Measurements from ENCODE around the gene BCDIN3D.
"Not testable (repeated sequence)": the region's sequence is repeated elsewhere in the genome, so short reads cannot be mapped to it uniquely, and the experiment has no call there.

Gene BCDIN3D

DNA sequence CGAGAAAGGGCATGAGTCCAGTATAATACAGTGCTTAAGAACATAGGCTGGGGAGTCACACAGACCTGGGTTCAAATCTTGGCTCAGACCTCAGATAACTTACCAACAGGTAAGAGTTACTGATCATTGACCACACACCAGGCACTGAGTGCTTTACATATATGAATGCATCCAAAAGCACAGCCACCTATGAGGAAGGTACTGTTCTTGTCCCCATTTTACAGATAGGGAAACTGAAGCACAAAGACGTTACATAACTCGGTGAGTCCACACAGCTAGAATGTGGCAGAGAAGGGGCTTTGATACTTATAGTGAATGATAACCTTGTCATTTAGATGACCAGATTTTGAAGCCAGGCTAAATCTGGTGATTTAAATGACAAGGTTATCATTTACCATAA is 33.2 kb upstream of the BCDIN3D start:
- Histone ChIP-seq H3K9ac (no peak overlapping the region), H3K9me3 (no peaks in the 10 kb centered on the region)

DNA sequence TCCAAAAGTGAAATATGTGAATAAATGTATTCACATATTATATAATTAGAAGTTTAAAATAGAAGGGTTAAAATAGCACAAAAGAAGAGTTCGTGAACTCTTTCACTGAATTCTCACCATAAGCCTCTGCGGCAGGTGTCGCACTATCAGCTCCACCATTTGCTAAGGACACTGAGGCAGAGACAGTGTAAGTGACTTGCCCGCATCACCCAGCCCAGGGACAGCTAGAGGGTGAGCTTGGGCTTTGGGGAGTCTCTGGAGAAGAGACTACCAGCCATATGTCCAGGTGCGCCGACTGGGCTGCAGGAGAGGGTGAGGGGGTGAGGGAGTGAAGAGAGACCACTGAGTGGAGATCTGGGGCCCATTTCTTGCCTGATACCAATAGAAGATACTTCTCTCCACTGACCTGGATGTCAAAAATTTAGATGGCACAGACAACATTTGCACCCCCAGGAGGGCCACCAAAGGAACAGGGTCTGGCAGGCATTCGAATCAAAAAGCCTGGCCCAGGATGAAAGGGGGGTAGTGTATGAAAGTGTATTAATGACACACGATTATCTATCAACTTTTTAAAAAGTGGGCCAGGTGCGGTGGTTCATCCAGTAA is 32.3 kb upstream of the BCDIN3D start:
- H3K4me1 ChIP-seq = no peaks in the 10 kb centered on the region
- no peak overlapping the region for H3K9ac ChIP-seq
- no peak overlapping the region for H3K4me3 ChIP-seq
- H4K20me1 ChIP-seq = no peaks in the 10 kb centered on the region
- H3K4me2 ChIP-seq = no peak overlapping the region
- H3K9me3 ChIP-seq = no peaks in the 10 kb centered on the region
- no peak for TF ChIP-seq Cebpa-rat (IDR thresholded peaks at IDR 0.05)
- no peak overlapping the region for H3K27ac ChIP-seq
- H3K27me3 ChIP-seq = no peaks in the 10 kb centered on the region
- H3K36me3 ChIP-seq = no peaks in the 10 kb centered on the region

More for the DNA sequence above, 33.2 kb upstream of the BCDIN3D start:
- Histone ChIP-seq H3K4me1 (no peaks in the 10 kb centered on the region), H3K4me2 (no peak overlapping the region), H4K20me1 (no peaks in the 10 kb centered on the region), H3K4me3 (no peak overlapping the region), H3K27ac (no peak overlapping the region), H3K27me3 (no peaks in the 10 kb centered on the region), H3K36me3 (no peaks in the 10 kb centered on the region)
- TF ChIP-seq Cebpa-rat (IDR thresholded peaks at IDR 0.05) = no peak

DNA sequence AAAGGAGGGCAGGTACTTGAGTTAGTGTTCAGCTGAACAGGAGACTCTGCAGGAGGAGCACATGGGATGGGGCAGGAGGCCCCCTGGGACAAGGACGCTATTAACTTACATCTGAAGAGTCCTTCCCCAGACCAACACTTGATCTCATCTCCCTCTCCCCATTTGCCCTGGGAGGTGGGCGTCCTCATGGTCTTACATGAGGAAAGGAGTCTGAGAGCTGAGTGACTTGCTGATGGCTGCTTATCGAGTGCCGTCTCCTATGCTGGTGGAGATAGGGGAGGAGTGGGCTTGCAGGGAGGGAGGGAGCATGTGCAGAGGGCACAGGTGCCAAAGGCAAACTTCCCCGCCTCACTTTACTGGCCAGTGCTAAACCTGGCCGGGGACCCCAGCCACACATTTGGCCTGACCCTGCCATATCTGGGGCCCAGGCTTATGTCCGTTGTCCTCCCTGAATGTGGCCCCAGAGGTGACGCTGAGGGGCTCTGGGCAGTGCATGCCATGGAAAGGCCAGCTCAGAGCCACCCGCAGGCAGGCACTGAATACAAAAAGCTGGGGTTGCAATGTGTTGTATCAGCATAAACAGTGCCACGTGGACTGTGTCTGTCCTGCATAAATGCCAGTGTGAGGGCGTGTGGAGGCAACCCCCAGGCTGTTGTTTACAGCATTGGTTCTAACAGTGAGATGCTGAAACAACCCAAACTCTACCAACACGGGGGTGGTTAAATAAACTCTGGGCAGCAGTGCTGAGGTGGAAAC is 31.4 kb upstream of the BCDIN3D start:
- Histone ChIP-seq H3K4me2 (no peak overlapping the region), H3K27me3 (no peaks in the 10 kb centered on the region), H3K9me3 (no peaks in the 10 kb centered on the region), H4K20me1 (no peaks in the 10 kb centered on the region), H3K4me3 (no peak overlapping the region), H3K27ac (no peak overlapping the region), H3K36me3 (no peaks in the 10 kb centered on the region), H3K4me1 (peaks cover 5% of the 10 kb centered on the region; the same call in 1 of the 2 replicates), H3K9ac (no peak overlapping the region)
- TF ChIP-seq Cebpa-rat (IDR thresholded peaks at IDR 0.05) = no peak

DNA sequence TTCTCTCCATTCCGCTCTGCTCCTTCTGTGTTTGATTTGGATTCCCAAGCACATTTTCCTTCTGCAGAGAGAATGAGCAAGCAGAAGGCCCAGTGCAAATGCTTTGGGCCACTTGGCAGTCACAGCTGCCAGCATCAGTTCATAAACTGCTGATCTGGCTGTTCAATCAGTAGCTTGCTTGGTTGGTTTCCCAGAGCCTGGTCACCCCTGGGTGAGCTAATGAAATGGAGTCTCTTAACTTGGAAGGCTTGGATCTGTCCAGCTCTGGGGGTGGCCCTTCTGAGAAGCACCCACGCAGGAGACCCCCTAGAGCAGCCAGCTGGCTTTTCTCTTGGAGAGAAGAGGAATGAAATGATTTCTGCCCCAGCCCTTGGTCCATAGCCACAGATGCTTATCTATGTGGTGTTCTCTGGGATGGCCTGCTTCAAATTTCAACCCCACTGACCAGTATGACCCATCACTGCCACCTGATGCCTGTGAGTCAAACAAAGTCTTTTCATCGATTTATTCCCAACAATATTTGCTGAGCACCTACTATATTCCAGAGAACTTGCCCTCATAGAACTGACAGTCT is 30.5 kb upstream of the BCDIN3D start:
- Histone ChIP-seq H3K4me3 (no peak overlapping the region), H4K20me1 (no peaks in the 10 kb centered on the region), H3K27ac (no peak overlapping the region), H3K4me1 (peaks cover 10% of the 10 kb centered on the region; the same call in 1 of the 2 replicates), H3K36me3 (no peaks in the 10 kb centered on the region), H3K27me3 (no peaks in the 10 kb centered on the region), H3K9ac (no peak overlapping the region), H3K9me3 (no peaks in the 10 kb centered on the region), H3K4me2 (no peak overlapping the region)
- TF ChIP-seq Cebpa-rat (IDR thresholded peaks at IDR 0.05) = no peak

DNA sequence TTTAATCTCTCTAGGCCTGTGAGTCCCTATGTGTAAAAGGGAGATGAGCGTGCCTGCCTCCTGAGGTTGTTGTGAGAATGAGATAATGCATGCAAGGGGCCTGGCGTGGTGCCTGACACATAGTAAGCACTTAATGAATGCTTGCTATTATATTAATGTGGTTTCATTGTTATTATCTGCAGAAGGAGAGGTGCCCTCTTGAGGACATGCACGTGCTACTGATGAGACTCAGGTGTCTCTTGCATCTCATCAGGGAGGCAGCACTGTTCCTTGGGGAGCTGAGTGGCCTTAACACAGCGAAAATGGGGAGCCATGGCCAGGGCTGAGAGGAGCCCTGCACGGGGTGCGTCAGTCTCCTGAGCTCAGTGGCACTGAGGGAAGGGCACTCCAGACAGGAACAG is 29.9 kb upstream of the BCDIN3D start:
- Histone ChIP-seq H3K27ac (no peak overlapping the region), H4K20me1 (no peaks in the 10 kb centered on the region), H3K4me3 (no peak overlapping the region), H3K9ac (no peak overlapping the region), H3K9me3 (no peaks in the 10 kb centered on the region), H3K4me1 (peaks cover 10% of the 10 kb centered on the region; the same call in 1 of the 2 replicates), H3K4me2 (no peak overlapping the region), H3K27me3 (no peaks in the 10 kb centered on the region), H3K36me3 (no peaks in the 10 kb centered on the region)
- no peak for TF ChIP-seq Cebpa-rat (IDR thresholded peaks at IDR 0.05)

DNA sequence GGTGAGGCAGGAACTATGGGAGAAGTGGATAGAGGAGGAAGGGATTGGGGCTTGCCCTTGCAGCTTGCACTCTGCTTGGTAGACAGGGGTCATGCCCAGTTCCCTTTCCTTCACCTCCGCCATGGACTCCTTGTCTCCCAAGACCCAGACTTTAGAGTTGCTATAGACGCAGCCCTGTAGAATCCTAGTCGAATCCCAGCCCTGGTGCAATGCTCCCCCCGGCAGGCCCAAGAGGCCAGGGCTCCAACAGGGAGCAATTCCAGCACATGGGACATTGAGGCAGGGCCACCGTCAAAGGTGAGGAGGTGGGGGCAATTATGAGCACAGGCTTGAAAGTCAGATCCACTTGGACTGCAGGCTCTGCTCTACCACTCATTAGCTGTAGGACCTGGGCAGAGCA is 29.5 kb upstream of the BCDIN3D start:
- Histone ChIP-seq H3K27ac (no peak overlapping the region), H3K9ac (no peak overlapping the region)

DNA sequence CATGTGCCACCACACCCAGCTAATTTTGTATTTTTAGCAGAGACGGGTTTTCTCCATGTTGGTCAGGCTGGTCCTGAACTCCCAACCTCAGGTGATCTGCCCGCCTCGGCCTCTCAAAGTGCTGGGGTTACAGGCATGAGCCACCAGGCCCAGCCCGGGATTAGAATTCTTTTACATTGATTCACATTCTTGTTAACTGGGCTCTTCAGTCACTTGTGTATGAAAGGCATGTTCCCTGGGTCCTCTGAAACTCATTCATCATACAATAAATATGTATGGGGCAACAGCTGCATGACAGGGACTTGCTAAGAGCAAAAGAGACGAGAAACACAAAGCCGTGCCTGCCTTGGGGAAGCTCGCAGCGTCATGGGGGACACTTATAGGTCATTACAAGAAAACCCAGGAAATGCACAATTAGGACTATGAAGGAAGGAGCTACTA is 28.9 kb upstream of the BCDIN3D start:
- not testable (repeated sequence) for H3K4me3 ChIP-seq, H3K27me3 ChIP-seq, H3K27ac ChIP-seq, H4K20me1 ChIP-seq, H3K36me3 ChIP-seq, H3K9ac ChIP-seq, H3K9me3 ChIP-seq, H3K4me2 ChIP-seq
- peaks cover 10% of the 10 kb centered on the region; the same call in 1 of the 2 replicates for H3K4me1 ChIP-seq

More for the DNA sequence above, 29.5 kb upstream of the BCDIN3D start:
- Histone ChIP-seq H3K4me2 (no peak overlapping the region), H4K20me1 (no peaks in the 10 kb centered on the region), H3K4me1 (peaks cover 10% of the 10 kb centered on the region; the same call in 1 of the 2 replicates), H3K4me3 (no peak overlapping the region), H3K36me3 (no peaks in the 10 kb centered on the region), H3K9me3 (no peaks in the 10 kb centered on the region), H3K27me3 (no peaks in the 10 kb centered on the region)
- no peak for TF ChIP-seq Cebpa-rat (IDR thresholded peaks at IDR 0.05)

DNA sequence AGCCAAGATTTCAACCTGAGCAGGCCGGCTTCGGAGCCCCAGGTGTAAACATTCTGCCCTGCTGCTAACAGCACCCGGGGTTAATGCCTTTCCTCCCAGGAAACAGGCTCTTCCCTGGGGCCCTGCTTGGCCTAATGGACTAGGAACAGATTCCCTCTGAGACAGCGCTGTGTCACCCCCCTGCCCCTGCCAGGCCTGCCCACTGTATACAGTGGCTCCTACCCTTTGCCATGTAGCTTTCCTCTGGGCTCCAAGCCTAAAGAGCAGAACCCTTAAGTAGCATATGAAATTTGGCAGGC is 28.3 kb upstream of the BCDIN3D start:
- Histone ChIP-seq H4K20me1 (no peaks in the 10 kb centered on the region), H3K9me3 (no peaks in the 10 kb centered on the region), H3K36me3 (no peaks in the 10 kb centered on the region), H3K4me1 (peaks cover 10% of the 10 kb centered on the region; the same call in 1 of the 2 replicates), H3K27me3 (no peaks in the 10 kb centered on the region), H3K27ac (no peak overlapping the region), H3K4me3 (no peak overlapping the region), H3K9ac (no peak overlapping the region), H3K4me2 (no peak overlapping the region)
- TF ChIP-seq Cebpa-rat (IDR thresholded peaks at IDR 0.05) = no peak

DNA sequence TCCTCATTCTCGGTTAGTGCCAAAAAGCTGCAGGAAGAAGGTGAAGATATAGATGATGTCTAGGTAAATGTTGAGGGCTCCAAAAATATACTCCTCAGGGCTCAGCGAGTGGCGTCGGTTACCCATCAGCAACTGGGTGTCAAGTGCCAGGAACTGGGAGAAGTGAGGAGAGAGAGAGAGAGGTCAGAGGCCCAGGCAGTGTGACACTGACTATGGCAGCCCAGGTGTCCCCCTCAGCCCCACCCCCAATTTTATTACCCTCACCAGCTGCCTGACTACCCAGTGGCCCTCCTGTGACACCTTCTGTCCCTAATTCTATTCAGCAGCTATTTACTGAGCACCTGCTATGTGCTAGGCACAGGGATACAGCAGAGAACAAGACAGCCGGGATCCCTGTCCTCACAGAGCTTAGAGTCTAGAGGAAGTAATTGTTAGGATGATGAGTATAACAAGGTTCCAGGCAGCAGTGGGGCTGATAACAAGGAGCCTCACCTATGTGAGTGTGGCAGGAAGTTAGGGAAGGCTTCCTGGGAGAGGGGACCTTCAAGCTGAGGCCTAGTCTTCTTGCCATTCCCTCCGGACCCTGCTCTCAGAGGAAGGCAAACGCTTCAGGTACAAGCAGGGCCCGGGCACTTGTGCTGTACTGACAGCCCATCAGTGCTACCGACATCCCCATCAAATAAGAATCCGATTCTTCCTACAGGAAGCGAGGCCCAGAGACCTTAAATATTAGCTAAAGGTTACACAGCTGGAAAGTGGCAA is 27.8 kb upstream of the BCDIN3D start:
- peaks cover 10% of the 10 kb centered on the region; the same call in 1 of the 2 replicates for H3K4me1 ChIP-seq
- no peaks in the 10 kb centered on the region for H3K36me3 ChIP-seq
- H3K4me2 ChIP-seq = no peak overlapping the region
- no peaks in the 10 kb centered on the region for H3K9me3 ChIP-seq
- H3K4me3 ChIP-seq = no peak overlapping the region
- H3K27ac ChIP-seq = no peak overlapping the region
- H3K27me3 ChIP-seq = no peaks in the 10 kb centered on the region
- no peak overlapping the region for H3K9ac ChIP-seq
- H4K20me1 ChIP-seq = no peaks in the 10 kb centered on the region
- no peak for TF ChIP-seq Cebpa-rat (IDR thresholded peaks at IDR 0.05)
